Ovary (tissue), 9 donors: ENCODE data around the gene TWNK. TPM values are rescaled to one million over a fixed set of nuclear protein-coding genes. Genes with fewer than 3 reads are reported as not detected.

Experiments
- DNase-seq, 5 donors: peaks; one replicate each; pipeline ENCODE4 v3.0.0-alpha.2; 2019 to 2020
- H3K27ac ChIP-seq, 2 donors: fragments of 200-600 bp; one replicate each; pipeline versions ENCODE4 v1.5.1 to v1.8.0; 2019 to 2022
- H3K27me3 ChIP-seq: fragments of 200-600 bp; one replicate; pipeline ENCODE4 v1.8.0; 2022
- H3K36me3 ChIP-seq: fragments of 200-600 bp; sonication (generic); one replicate; pipeline ENCODE4 v1.5.1; 2019
- H3K4me1 ChIP-seq: one replicate; pipeline ENCODE4 v1.8.1; 2013; ENCODE audit warnings: mild to moderate bottlenecking, moderate library complexity; ENCODE audit not compliant: insufficient read depth
- H3K4me3 ChIP-seq: fragments of 200-600 bp; sonication (generic); one replicate; pipeline ENCODE4 v1.5.1; 2017
- H3K9me3 ChIP-seq, 2 donors: fragments of 200-600 bp in 1 of 2; sonication (generic) in 1 of 2; one replicate each; pipeline versions ENCODE4 v1.5.1 to v1.8.1; 2013 to 2019; ENCODE audit warnings: mild to moderate bottlenecking in 1 of 2, moderate library complexity in 1 of 2
- EP300 ChIP-seq: sonication (generic); formaldehyde crosslinking; IDR thresholded peaks from one replicate; pipeline ENCODE4 v1.6.1; 2017; ENCODE audit warnings: antibody characterized with exemption
- POLR2A ChIP-seq: fragments of 450-650 bp; IDR thresholded peaks from one replicate; pipeline ENCODE4 v1.6.1; 2017; ENCODE audit warnings: antibody characterized with exemption, mild to moderate bottlenecking, moderate library complexity
- WGBS, 3 donors: extraction: QIAGEN DNeasy Blood & Tissue Kit in 1 of 3; methylation state at CpG; one replicate each; pipeline versions ENCODE4 v1.1.5 to v1.1.7; 2013 to 2017; 5-methylcytosine and 5-hydroxymethylcytosine counted together
- intact Hi-C, 4 donors: fragments of 100-400 bp; cut with DNase I; formaldehyde crosslinking; loops; one replicate each; pipeline versions ENCODE4 v1.11.0 to v1.15.1; 2022 to 2023
- polyA plus RNA-seq, 2 donors: library from polyadenylated mRNA; stranded (reverse); fragments of 200-250 nt in 1 of 2; fragments of 350-450 nt in 1 of 2; fragmentation: Illumina TruSeq in 1 of 2; extraction: RNeasy Lipid Tissue Mini Kit (QIAGEN cat#74804) in 1 of 2; gene quantifications; one replicate each; pipeline ENCODE4 v1.2.3, GENCODE V29; 2013 to 2014
- total RNA-seq, 7 donors: library from RNA; depleted of rRNA in 2 of 7; stranded (reverse); fragments of >200 nt in 2 of 7; fragmentation: NEBNext Ultra II Directional in 3 of 7; extraction: Animal tissue kit (Norgen Biotek cat#: 25700) in 3 of 7; gene quantifications; one replicate each; pipeline versions ENCODE4 v1.1.0 to v1.2.4, GENCODE V29; 2016 to 2023
- TF ChIP-seq, protein P1 (sequence below), 3 donors: fragments of 450-650 bp in 2 of 3; fragments of 200-600 bp in 1 of 3; IDR thresholded peaks; one replicate each; pipeline versions ENCODE4 v1.5.1 to v1.8.0; 2016 to 2022; ENCODE audit warnings: antibody characterized with exemption in 3 of 3, mild to moderate bottlenecking in 1 of 3
- donor health status: DM: no; HTN: no; CAD: no; lungs with moderate emphysema.
- donor health status: DM: no; HTN: no; CAD: no.
- donor health status: Bipolar disorder and iron deficiency.
- donor health status: DM: yes; HTN: yes; CAD: no.
- donor health status: DM: no; HTN: no; CAD: no.
- donor health status: DM: yes; HTN: yes; CAD: no.

Gene TWNK
- total and polyA plus RNA-seq, 9 donors, result 2.4 to 13.9 (median 10.7) TPM

GRCh38 chr10:101019440-101019703, 32.0 kb downstream of the TWNK start:
- no peak overlapping the region for H3K27ac ChIP-seq
- intact Hi-C loops, result no loop called here

GRCh38 chr10:101020427-101021075, 33.2 kb downstream of the TWNK start:
- Histone ChIP-seq H3K9me3 (no peaks in the 10 kb centered on the region), H3K27me3 (no peaks in the 10 kb centered on the region), H3K4me1 (no peaks in the 10 kb centered on the region), H3K27ac (no peak overlapping the region), H3K4me3 (no peak overlapping the region), H3K36me3 (no peaks in the 10 kb centered on the region)
- DNase-seq, result peak in 1 of 5 donors; percentile 5
- intact Hi-C loops, result no loop called here
- TF ChIP-seq, protein P1, sequence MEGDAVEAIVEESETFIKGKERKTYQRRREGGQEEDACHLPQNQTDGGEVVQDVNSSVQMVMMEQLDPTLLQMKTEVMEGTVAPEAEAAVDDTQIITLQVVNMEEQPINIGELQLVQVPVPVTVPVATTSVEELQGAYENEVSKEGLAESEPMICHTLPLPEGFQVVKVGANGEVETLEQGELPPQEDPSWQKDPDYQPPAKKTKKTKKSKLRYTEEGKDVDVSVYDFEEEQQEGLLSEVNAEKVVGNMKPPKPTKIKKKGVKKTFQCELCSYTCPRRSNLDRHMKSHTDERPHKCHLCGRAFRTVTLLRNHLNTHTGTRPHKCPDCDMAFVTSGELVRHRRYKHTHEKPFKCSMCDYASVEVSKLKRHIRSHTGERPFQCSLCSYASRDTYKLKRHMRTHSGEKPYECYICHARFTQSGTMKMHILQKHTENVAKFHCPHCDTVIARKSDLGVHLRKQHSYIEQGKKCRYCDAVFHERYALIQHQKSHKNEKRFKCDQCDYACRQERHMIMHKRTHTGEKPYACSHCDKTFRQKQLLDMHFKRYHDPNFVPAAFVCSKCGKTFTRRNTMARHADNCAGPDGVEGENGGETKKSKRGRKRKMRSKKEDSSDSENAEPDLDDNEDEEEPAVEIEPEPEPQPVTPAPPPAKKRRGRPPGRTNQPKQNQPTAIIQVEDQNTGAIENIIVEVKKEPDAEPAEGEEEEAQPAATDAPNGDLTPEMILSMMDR (IDR thresholded peaks at IDR 0.05), result no peak
- TF ChIP-seq EP300, result no peak
- no peak for TF ChIP-seq POLR2A
- WGBS, 3 donors, result 78 to 87% (median 82%) methylated on average over 10 of the region's 10 CpGs

More at GRCh38 chr10:101019440-101019703, 32.0 kb downstream of the TWNK start:
- 65 to 67% (median 66%) methylated on average over 2 of the region's 2 CpGs for WGBS, 3 donors
- DNase-seq, result no peak
- no peaks in the 10 kb centered on the region for H3K27me3 ChIP-seq
- H3K4me3 ChIP-seq, result no peak overlapping the region
- no peak for TF ChIP-seq EP300
- H3K36me3 ChIP-seq, result no peaks in the 10 kb centered on the region
- H3K4me1 ChIP-seq, result peaks cover 1% of the 10 kb centered on the region
- no peaks in the 10 kb centered on the region for H3K9me3 ChIP-seq

- intact Hi-C loops, result no loop called here
- Histone ChIP-seq H3K9me3 (no peaks in the 10 kb centered on the region), H3K4me3 (no peak overlapping the region), H3K27me3 (no peaks in the 10 kb centered on the region), H3K4me1 (no peaks in the 10 kb centered on the region), H3K27ac (no peak overlapping the region), H3K36me3 (no peaks in the 10 kb centered on the region)
- DNase-seq, result no peak
- WGBS, 3 donors, result 77 to 87% (median 86%) methylated on average over 4 of the region's 4 CpGs
- TF ChIP-seq, protein P1 (IDR thresholded peaks at IDR 0.05), result no peak
- TF ChIP-seq POLR2A, result no peak
- TF ChIP-seq EP300, result no peak
Measured at GRCh38 chr10:101021239-101021638, 33.9 kb downstream of the TWNK start.

GRCh38 chr10:101021692-101022251, 34.4 kb downstream of the TWNK start:
- 77 to 86% (median 84%) methylated on average over 11 of the region's 11 CpGs for WGBS, 3 donors
- DNase-seq, result no peak
- no peak overlapping the region for H3K4me3 ChIP-seq
- H3K27me3 ChIP-seq, result no peaks in the 10 kb centered on the region
- H3K36me3 ChIP-seq, result no peaks in the 10 kb centered on the region
- intact Hi-C loops, result no loop called here
- TF ChIP-seq, protein P1 (IDR thresholded peaks at IDR 0.05), result no peak
- TF ChIP-seq EP300 (no peak), POLR2A (no peak)
- no peaks in the 10 kb centered on the region for H3K9me3 ChIP-seq
- no peak overlapping the region for H3K27ac ChIP-seq
- no peaks in the 10 kb centered on the region for H3K4me1 ChIP-seq

GRCh38 chr10:101022967-101023705, 35.8 kb downstream of the TWNK start:
- no peak overlapping the region for H3K27ac ChIP-seq
- no peaks in the 10 kb centered on the region for H3K4me1 ChIP-seq
- intact Hi-C loops, result no loop called here
- no peak overlapping the region for H3K4me3 ChIP-seq
- no peak for TF ChIP-seq EP300
- no peak for TF ChIP-seq POLR2A
- TF ChIP-seq, protein P1 (IDR thresholded peaks at IDR 0.05), result no peak
- H3K27me3 ChIP-seq, result no peaks in the 10 kb centered on the region
- H3K9me3 ChIP-seq, result no peaks in the 10 kb centered on the region
- 90 to 94% (median 91%) methylated on average over 13 to 15 of the region's 15 CpGs for WGBS, 3 donors
- no peaks in the 10 kb centered on the region for H3K36me3 ChIP-seq
- DNase-seq, result no peak
